ENCODE measurements around the gene DNAJC13.

DNA sequence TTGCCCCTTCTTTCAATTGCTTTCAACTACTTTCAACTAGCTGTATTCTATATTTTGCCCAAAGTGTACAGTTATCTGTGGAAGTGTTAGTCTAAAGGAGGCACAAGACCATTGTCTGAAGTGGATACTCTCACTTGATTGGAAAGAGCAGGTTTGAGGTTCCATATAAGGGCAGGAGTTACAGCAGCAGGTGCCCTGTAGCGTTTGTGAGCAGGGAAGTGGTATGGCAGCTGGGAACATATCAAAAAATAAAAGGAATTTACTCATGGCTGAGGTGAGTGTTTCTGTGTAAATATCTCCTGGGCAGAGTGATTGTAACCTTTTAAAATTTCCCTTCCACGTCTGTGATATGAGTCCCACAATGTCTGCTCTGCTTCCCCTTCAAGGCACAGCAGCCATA, 38.5 kb upstream of the DNAJC13 start:
- TF ChIP-seq CTCF (IDR thresholded peaks at IDR 0.05; ENCODE audit: low read length) (no peak), EZH2 (IDR thresholded peaks at IDR 0.05; ENCODE audit: borderline replicate concordance, low read length) (no peak)
